Tibial artery (tissue), 4 donors: ENCODE data around the gene THSD7A.

Source experiments
- DNase-seq, 2 donors: peaks; one replicate each; pipeline ENCODE4 v3.0.0-alpha.2; 2019
- H3K27ac ChIP-seq, 2 donors: fragments of 200-600 bp; sonication (generic) in 1 of 2; 1 replicate in 1 of 2; 2 replicates in 1 of 2; pipeline ENCODE4 v1.5.1; 2018 to 2019; ENCODE audit warnings: mild to moderate bottlenecking in 1 of 2
- H3K27me3 ChIP-seq, 2 donors: fragments of 200-600 bp; sonication (generic) in 1 of 2; one replicate each; pipeline versions ENCODE4 v1.5.1 to v1.6.0; 2016 to 2019
- H3K36me3 ChIP-seq, 3 donors: fragments of 200-600 bp; sonication (generic) in 2 of 3; one replicate each; pipeline ENCODE4 v1.5.1; 2016 to 2019; ENCODE audit warnings: mild to moderate bottlenecking in 2 of 3
- H3K4me1 ChIP-seq, 4 donors: fragments of 200-600 bp; sonication (generic) in 2 of 4; 1 replicate in 3 of 4; 2 replicates in 1 of 4; pipeline ENCODE4 v1.5.1; 2016 to 2019
- H3K4me3 ChIP-seq, 2 donors: fragments of 200-600 bp; sonication (generic) in 1 of 2; 1 replicate in 1 of 2; 2 replicates in 1 of 2; pipeline ENCODE4 v1.5.1; 2018 to 2019; ENCODE audit warnings: mild to moderate bottlenecking in 2 of 2
- H3K9me3 ChIP-seq, 3 donors: fragments of 200-600 bp; sonication (generic) in 1 of 3; one replicate each; pipeline ENCODE4 v1.5.1; 2016 to 2019
- CTCF ChIP-seq, 2 experiments: fragments of 200-600 bp in 1 of 2; fragments of 450-650 bp in 1 of 2; IDR thresholded peaks; one replicate each; pipeline ENCODE4 v1.5.1; 2017 to 2019; ENCODE audit warnings: antibody characterized with exemption in 2 of 2, mild to moderate bottlenecking in 1 of 2, moderate library complexity in 1 of 2
- intact Hi-C: fragments of 100-400 bp; cut with DNase I; formaldehyde crosslinking; loops from one replicate; pipeline ENCODE4 v1.15.0; 2023; ENCODE audit warnings: low total_unique reads

The THSD7A gene

GRCh38 chr7:11858026-11858425 is 26.0 kb upstream of the THSD7A start:
- no peak for DNase-seq
- Histone ChIP-seq H3K9me3 (no peaks in the 10 kb centered on the region), H3K27ac (no peak overlapping the region), H3K4me1 (no peaks in the 10 kb centered on the region), H3K36me3 (no peaks in the 10 kb centered on the region), H3K27me3 (no peaks in the 10 kb centered on the region), H3K4me3 (no peak overlapping the region)
- TF ChIP-seq CTCF (IDR thresholded peaks at IDR 0.05): no peak
- intact Hi-C loops: no loop called here

GRCh38 chr7:11848251-11848650 is 16.3 kb upstream of the THSD7A start:
- no peaks in the 10 kb centered on the region for H3K36me3 ChIP-seq
- no peak for TF ChIP-seq CTCF (IDR thresholded peaks at IDR 0.05)
- no peaks in the 10 kb centered on the region for H3K4me1 ChIP-seq
- intact Hi-C loops: no loop called here
- no peaks in the 10 kb centered on the region for H3K9me3 ChIP-seq
- no peak overlapping the region for H3K4me3 ChIP-seq
- H3K27me3 ChIP-seq: no peaks in the 10 kb centered on the region
- no peak overlapping the region for H3K27ac ChIP-seq
- no peak for DNase-seq

GRCh38 chr7:11847336-11847735 is 15.3 kb upstream of the THSD7A start:
- Histone ChIP-seq H3K9me3 (no peaks in the 10 kb centered on the region), H3K27me3 (no peaks in the 10 kb centered on the region), H3K4me1 (no peaks in the 10 kb centered on the region), H3K4me3 (no peak overlapping the region), H3K36me3 (no peaks in the 10 kb centered on the region), H3K27ac (no peak overlapping the region)
- DNase-seq: no peak
- intact Hi-C loops: no loop called here
- no peak for TF ChIP-seq CTCF (IDR thresholded peaks at IDR 0.05)

GRCh38 chr7:11846361-11846955 is 14.5 kb upstream of the THSD7A start:
- no peak for DNase-seq
- intact Hi-C loops: no loop called here

GRCh38 chr7:11843113-11843765 is 11.2 kb upstream of the THSD7A start:
- intact Hi-C loops: no loop called here
- Histone ChIP-seq H3K36me3 (no peaks in the 10 kb centered on the region), H3K9me3 (no peaks in the 10 kb centered on the region), H3K4me1 (no peaks in the 10 kb centered on the region), H3K27ac (no peak overlapping the region), H3K4me3 (no peak overlapping the region), H3K27me3 (no peaks in the 10 kb centered on the region)
- no peak for DNase-seq
- no peak for TF ChIP-seq CTCF (IDR thresholded peaks at IDR 0.05)

More at GRCh38 chr7:11846361-11846955, 14.5 kb upstream of the THSD7A start:
- no peak for TF ChIP-seq CTCF (IDR thresholded peaks at IDR 0.05)
- no peak overlapping the region for H3K4me3 ChIP-seq
- no peaks in the 10 kb centered on the region for H3K9me3 ChIP-seq
- no peaks in the 10 kb centered on the region for H3K4me1 ChIP-seq
- no peaks in the 10 kb centered on the region for H3K27me3 ChIP-seq
- no peaks in the 10 kb centered on the region for H3K36me3 ChIP-seq
- no peak overlapping the region for H3K27ac ChIP-seq
